Psoas muscle (tissue), 8 donors: ENCODE data around the gene SLC2A5. TPM values are rescaled to one million over a fixed set of nuclear protein-coding genes. Genes with fewer than 3 reads are reported as not detected.
A peak's percentile ranks its signal among the peaks of the same experiment; 100 is the strongest.

Experiments
- ATAC-seq, 4 donors: fragments of 200-7000 bp; cut with Tn5 transposase; one replicate each; pipeline ENCODE4 v1.9.1; 2020; ENCODE audit warnings: moderate library complexity in 3 of 4, mild to moderate bottlenecking in 2 of 4
- DNase-seq, 2 donors: peaks; one replicate each; pipeline ENCODE4 v3.0.0-alpha.2; 2020
- H3K27ac ChIP-seq: fragments of 200-600 bp; one replicate; pipeline ENCODE4 v1.8.0; 2022
- H3K27me3 ChIP-seq, 3 donors: fragments of 200-600 bp in 1 of 3; one replicate each; pipeline versions ENCODE4 v1.6.1 to v1.8.0; 2013 to 2022; ENCODE audit warnings: low read length in 2 of 3, mild to moderate bottlenecking in 2 of 3, moderate library complexity in 1 of 3; ENCODE audit not compliant: insufficient read depth in 3 of 3
- H3K36me3 ChIP-seq, 2 donors: fragments of 200-600 bp in 1 of 2; one replicate each; pipeline versions ENCODE4 v1.6.1 to v1.8.0; 2013 to 2022; ENCODE audit warnings: low read depth in 1 of 2, mild to moderate bottlenecking in 1 of 2, moderate library complexity in 1 of 2; ENCODE audit not compliant: insufficient read depth in 1 of 2
- H3K4me1 ChIP-seq: fragments of 200-600 bp; one replicate; pipeline ENCODE4 v1.8.0; 2022
- H3K4me3 ChIP-seq: fragments of 200-600 bp; one replicate; pipeline ENCODE4 v1.8.0; 2022; ENCODE audit warnings: mild to moderate bottlenecking
- H3K9me3 ChIP-seq: fragments of 200-600 bp; one replicate; pipeline ENCODE4 v1.8.0; 2022
- WGBS, 3 donors: extraction: QIAGEN DNeasy Blood & Tissue Kit; methylation state at CpG; one replicate each; pipeline versions ENCODE4 v1.1.6 to v1.1.7; 2013; 5-methylcytosine and 5-hydroxymethylcytosine counted together
- intact Hi-C, 2 donors: fragments of 100-400 bp; cut with DNase I; formaldehyde crosslinking; loops; one replicate each; pipeline versions ENCODE4 v1.11.0 to v1.14.2; 2022
- polyA plus RNA-seq, 3 donors: library from polyadenylated mRNA; stranded (reverse); fragments of 200-250 nt; gene quantifications; one replicate each; pipeline ENCODE4 v1.2.3, GENCODE V29; 2013
- total RNA-seq, 4 donors: library from RNA; stranded (reverse); fragmentation: NEBNext Ultra II Directional in 2 of 4; extraction: Animal tissue kit (Norgen Biotek cat#: 25700) in 2 of 4; gene quantifications; one replicate each; pipeline versions ENCODE4 v1.2.1 to v1.2.4, GENCODE V29; 2021 to 2023
- TF ChIP-seq, protein P1 (sequence below): fragments of 200-600 bp; IDR thresholded peaks from one replicate; pipeline ENCODE4 v1.8.0; 2022; ENCODE audit warnings: antibody characterized with exemption
- donor health status: healthy with polysubstance abuse.
- donor health status: DM: no; HTN: no; CAD: no; lungs with moderate emphysema.
- donor health status: Bipolar disorder and iron deficiency.
- donor health status: healthy.
- donor health status: DM: yes; HTN: yes; CAD: no.
- donor health status: DM: no; HTN: no; CAD: no.
- donor health status: DM: no; HTN: no; CAD: no.
- donor health status: DM: yes; HTN: yes; CAD: no.

The SLC2A5 gene
- total and polyA plus RNA-seq, 7 donors: 12.8 to 97.9 (median 31.7) TPM

DNA sequence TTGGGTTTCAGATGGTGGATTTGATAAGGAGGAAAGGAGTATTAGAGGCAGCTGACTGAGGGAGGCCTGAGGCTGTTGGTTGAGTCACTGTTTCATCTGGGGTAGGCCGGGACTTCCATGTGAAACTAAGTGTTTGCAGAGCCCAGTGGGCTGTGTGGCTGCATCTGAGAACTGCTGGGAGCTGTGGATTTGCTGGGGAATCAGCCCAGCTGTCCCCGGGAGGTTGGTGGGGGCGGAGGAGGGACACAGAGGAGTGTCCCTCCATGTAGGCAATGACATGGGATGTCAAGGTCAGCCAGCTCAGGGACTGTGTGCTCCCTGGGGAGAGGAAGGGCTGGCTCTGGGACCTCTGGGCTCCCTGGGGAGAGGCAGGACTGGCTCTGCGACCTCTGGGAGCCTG lies 79.6 kb downstream of the SLC2A5 start:
- no peak overlapping the region for H3K4me3 ChIP-seq
- H3K9me3 ChIP-seq: no peaks in the 10 kb centered on the region
- H3K4me1 ChIP-seq: no peaks in the 10 kb centered on the region
- no peak for DNase-seq
- TF ChIP-seq, protein P1, sequence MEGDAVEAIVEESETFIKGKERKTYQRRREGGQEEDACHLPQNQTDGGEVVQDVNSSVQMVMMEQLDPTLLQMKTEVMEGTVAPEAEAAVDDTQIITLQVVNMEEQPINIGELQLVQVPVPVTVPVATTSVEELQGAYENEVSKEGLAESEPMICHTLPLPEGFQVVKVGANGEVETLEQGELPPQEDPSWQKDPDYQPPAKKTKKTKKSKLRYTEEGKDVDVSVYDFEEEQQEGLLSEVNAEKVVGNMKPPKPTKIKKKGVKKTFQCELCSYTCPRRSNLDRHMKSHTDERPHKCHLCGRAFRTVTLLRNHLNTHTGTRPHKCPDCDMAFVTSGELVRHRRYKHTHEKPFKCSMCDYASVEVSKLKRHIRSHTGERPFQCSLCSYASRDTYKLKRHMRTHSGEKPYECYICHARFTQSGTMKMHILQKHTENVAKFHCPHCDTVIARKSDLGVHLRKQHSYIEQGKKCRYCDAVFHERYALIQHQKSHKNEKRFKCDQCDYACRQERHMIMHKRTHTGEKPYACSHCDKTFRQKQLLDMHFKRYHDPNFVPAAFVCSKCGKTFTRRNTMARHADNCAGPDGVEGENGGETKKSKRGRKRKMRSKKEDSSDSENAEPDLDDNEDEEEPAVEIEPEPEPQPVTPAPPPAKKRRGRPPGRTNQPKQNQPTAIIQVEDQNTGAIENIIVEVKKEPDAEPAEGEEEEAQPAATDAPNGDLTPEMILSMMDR: no peak
- no peaks in the 10 kb centered on the region for H3K27me3 ChIP-seq
- intact Hi-C loops: loop anchor here (2.0 to 5.0 kb wide), 2 partner anchors 71 to 73 kb away; no protein-coding TSS in a partner anchor
- H3K36me3 ChIP-seq: no peaks in the 10 kb centered on the region
- WGBS, 3 donors: 66 to 70% (median 70%) methylated on average over 4 of the region's 4 CpGs
- H3K27ac ChIP-seq: no peak overlapping the region
- ATAC-seq: no peak

DNA sequence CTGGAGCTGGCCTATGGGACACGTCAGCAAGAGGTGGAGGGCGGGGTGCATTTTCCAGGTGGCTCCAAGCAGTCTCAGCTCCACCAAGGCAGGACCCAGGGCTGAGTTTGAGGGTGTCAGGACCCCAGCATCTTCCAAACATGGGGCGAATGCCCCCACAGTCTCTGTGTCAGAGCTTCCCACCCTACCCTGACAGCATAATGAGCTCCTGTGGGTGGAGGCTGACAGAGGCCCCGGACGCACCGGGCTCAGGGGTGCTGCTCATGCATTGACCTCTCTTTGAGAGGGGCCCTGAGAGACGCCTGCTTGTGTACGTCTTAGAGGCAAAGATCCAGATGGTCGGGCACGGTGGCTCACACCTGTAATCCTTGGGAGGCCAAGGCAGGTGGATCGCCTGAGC lies 80.4 kb downstream of the SLC2A5 start:
- WGBS, 3 donors: 90 to 96% (median 96%) methylated on average over 11 of the region's 11 CpGs
- no peak overlapping the region for H3K4me3 ChIP-seq
- ATAC-seq (no peak), DNase-seq (no peak)
- no peak overlapping the region for H3K27ac ChIP-seq
- no peaks in the 10 kb centered on the region for H3K4me1 ChIP-seq
- TF ChIP-seq, protein P1: no peak
- no peaks in the 10 kb centered on the region for H3K36me3 ChIP-seq
- intact Hi-C loops: loop anchor here (2.0 to 5.0 kb wide), 2 partner anchors 70 to 72 kb away; no protein-coding TSS in a partner anchor
- H3K9me3 ChIP-seq: no peaks in the 10 kb centered on the region
- H3K27me3 ChIP-seq: no peaks in the 10 kb centered on the region

DNA sequence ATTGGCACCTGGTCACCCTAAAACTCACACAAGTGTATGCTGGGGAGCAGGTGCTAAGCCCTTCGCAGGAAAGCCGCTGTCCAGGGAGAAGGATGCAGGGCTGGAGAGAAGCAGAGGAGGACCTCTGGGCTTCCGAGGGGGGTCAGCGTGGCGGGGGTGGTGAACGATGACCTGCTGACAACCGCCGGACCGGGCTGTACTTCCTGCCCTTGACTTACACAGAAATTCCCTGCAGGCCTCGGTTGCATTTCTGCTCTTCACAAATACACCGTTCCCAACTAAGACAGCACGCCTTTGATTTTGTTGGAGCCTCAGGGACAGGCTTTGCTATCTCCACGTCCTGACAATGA lies 80.8 kb downstream of the SLC2A5 start:
- H3K9me3 ChIP-seq: no peaks in the 10 kb centered on the region
- no peaks in the 10 kb centered on the region for H3K27me3 ChIP-seq
- DNase-seq (no peak), ATAC-seq (no peak)
- no peak overlapping the region for H3K4me3 ChIP-seq
- TF ChIP-seq, protein P1: no peak
- no peaks in the 10 kb centered on the region for H3K36me3 ChIP-seq
- intact Hi-C loops: loop anchor here (2.0 to 5.0 kb wide), 2 partner anchors 70 to 71 kb away; no protein-coding TSS in a partner anchor
- 64 to 71% (median 68%) methylated on average over 13 of the region's 13 CpGs for WGBS, 3 donors
- no peaks in the 10 kb centered on the region for H3K4me1 ChIP-seq
- no peak overlapping the region for H3K27ac ChIP-seq

DNA sequence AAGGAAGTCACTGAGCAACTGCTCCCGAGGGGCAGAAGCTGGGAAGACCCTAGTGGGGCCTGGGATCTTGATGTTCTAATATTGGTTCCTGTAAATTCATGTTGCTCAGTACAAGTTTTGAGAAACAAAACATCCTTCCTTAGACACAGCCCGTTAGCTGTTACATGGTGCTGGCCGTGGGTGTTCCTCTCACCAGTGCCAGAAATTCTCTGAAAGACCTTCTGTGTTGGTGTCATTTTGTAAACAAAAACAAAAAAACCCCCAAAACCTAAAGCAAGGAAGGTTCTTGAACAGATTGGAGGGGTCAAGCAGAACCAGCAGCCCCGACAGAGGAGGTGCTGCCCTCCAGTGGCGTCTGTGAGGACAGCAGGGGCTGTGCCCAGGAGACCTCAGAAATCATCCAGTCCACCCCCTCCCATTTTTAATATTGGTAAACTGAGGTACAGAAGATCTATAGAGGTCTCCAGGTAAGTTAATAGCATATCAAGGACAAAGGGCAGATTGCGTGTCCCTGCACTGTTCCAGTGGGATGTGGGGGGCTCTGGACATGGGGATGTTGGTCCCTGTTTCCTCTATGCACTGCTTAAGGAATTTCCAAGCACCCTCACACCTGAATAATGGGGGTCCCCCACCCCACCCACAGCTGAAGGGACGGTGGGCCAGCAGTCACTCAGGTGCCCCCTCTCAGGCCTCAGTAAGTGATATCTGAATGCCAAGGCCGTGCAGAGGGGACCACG lies 81.4 kb downstream of the SLC2A5 start:
- WGBS, 3 donors: 34 to 39% (median 38%) methylated on average over 9 of the region's 9 CpGs
- intact Hi-C loops: loop anchor here (2.0 to 5.0 kb wide), 2 partner anchors 69 to 71 kb away; no protein-coding TSS in a partner anchor
- Histone ChIP-seq H3K27me3 (no peaks in the 10 kb centered on the region), H3K4me1 (no peaks in the 10 kb centered on the region), H3K27ac (no peak overlapping the region), H3K9me3 (no peaks in the 10 kb centered on the region), H3K4me3 (no peak overlapping the region), H3K36me3 (no peaks in the 10 kb centered on the region)
- ATAC-seq (peak; percentile 59 to 76 (median 70)), DNase-seq (peak; percentile 51 to 71)
- TF ChIP-seq, protein P1: peak; percentile 88
